H9 (cell line): ENCODE measurements around the gene ZRANB1. TPM values are rescaled to one million over a fixed set of nuclear protein-coding genes. Genes with fewer than 3 reads are reported as not detected.
A peak's percentile ranks its signal among the peaks of the same experiment; 100 is the strongest.

Experiments
- DNase-seq: peaks from one replicate; pipeline ENCODE4 v3.0.0-alpha.2; 2017
- H2AFZ ChIP-seq: one replicate; pipeline ENCODE4 v1.6.1; 2013; ENCODE audit warnings: mild to moderate bottlenecking, low read length, control low read depth, moderate library complexity
- H2AK5ac ChIP-seq: 2 replicates; pipeline ENCODE4 v1.6.1; 2013; ENCODE audit warnings: low read length, control low read depth, mixed read lengths; ENCODE audit not compliant: insufficient read length
- H2BK120ac ChIP-seq: one replicate; pipeline ENCODE4 v1.6.1; 2013; ENCODE audit warnings: low read depth, mild to moderate bottlenecking, low read length, control low read depth, inconsistent platforms; ENCODE audit not compliant: poor library complexity, severe bottlenecking
- H2BK12ac ChIP-seq: 2 replicates; pipeline ENCODE4 v1.6.1; 2013; ENCODE audit warnings: low read length, control low read depth, mixed read lengths, low read depth; ENCODE audit not compliant: insufficient read length
- H2BK15ac ChIP-seq: 2 replicates; pipeline ENCODE4 v1.6.1; 2013; ENCODE audit warnings: low read depth, low read length, control low read depth
- H2BK20ac ChIP-seq: one replicate; pipeline ENCODE4 v1.6.1; 2013; ENCODE audit warnings: low read depth, mild to moderate bottlenecking, low read length, control low read depth, inconsistent platforms; ENCODE audit not compliant: poor library complexity, severe bottlenecking
- H2BK5ac ChIP-seq: 2 replicates; pipeline ENCODE4 v1.6.1; 2013; ENCODE audit warnings: low read length, control low read depth, mixed read lengths; ENCODE audit not compliant: insufficient read length
- H3K14ac ChIP-seq: 2 replicates; pipeline ENCODE4 v1.6.1; 2013; ENCODE audit warnings: low read length, control low read depth; ENCODE audit not compliant: insufficient read depth
- H3K18ac ChIP-seq: 2 replicates; pipeline ENCODE4 v1.6.1; 2013; ENCODE audit warnings: low read depth, mild to moderate bottlenecking, mixed read lengths, low read length, control low read depth; ENCODE audit not compliant: insufficient read length
- H3K23ac ChIP-seq: 2 replicates; pipeline ENCODE4 v1.6.1; 2013; ENCODE audit warnings: low read length, control low read depth, mixed read lengths, low read depth; ENCODE audit not compliant: insufficient read length
- H3K23me2 ChIP-seq: 2 replicates; pipeline ENCODE4 v1.6.1; 2013; ENCODE audit warnings: low read depth, mild to moderate bottlenecking, mixed read lengths, low read length, control low read depth; ENCODE audit not compliant: insufficient read length, poor library complexity, severe bottlenecking
- H3K27ac ChIP-seq: 2 replicates; pipeline ENCODE4 v1.5.1; 2013; ENCODE audit warnings: low read length, control low read depth, mixed read lengths, low read depth; ENCODE audit not compliant: insufficient read length
- H3K27me3 ChIP-seq: 2 replicates; pipeline ENCODE4 v1.6.1; 2013; ENCODE audit warnings: low read length, control low read depth, inconsistent platforms; ENCODE audit not compliant: insufficient read depth
- H3K4ac ChIP-seq: 2 replicates; pipeline ENCODE4 v1.6.1; 2013; ENCODE audit warnings: low read depth, mild to moderate bottlenecking, control low read depth, inconsistent platforms, low read length, moderate library complexity
- H3K4me1 ChIP-seq: 2 replicates; pipeline ENCODE4 v1.6.1; 2013; ENCODE audit warnings: low read length, control low read depth, inconsistent platforms; ENCODE audit not compliant: insufficient read depth
- H3K4me2 ChIP-seq: 2 replicates; pipeline ENCODE4 v1.6.1; 2013; ENCODE audit warnings: low read length, control low read depth, mixed read lengths; ENCODE audit not compliant: insufficient read length, insufficient read depth
- H3K56ac ChIP-seq: 2 replicates; pipeline ENCODE4 v1.6.1; 2013; ENCODE audit warnings: low read depth, mild to moderate bottlenecking, mixed read lengths, low read length, control low read depth; ENCODE audit not compliant: insufficient read length
- H3K79me1 ChIP-seq: 2 replicates; pipeline ENCODE4 v1.6.1; 2013; ENCODE audit warnings: low read depth, mild to moderate bottlenecking, moderate library complexity, low read length, control low read depth, inconsistent platforms; ENCODE audit not compliant: insufficient read depth, poor library complexity, severe bottlenecking
- H3K79me2 ChIP-seq: 2 replicates; pipeline ENCODE4 v1.6.1; 2013; ENCODE audit warnings: low read length, control low read depth, inconsistent platforms; ENCODE audit not compliant: insufficient read depth
- H3K9ac ChIP-seq: 2 replicates; pipeline ENCODE4 v1.6.1; 2013; ENCODE audit warnings: low read length, control low read depth, mixed read lengths; ENCODE audit not compliant: insufficient read length; ENCODE audit errors: extremely low read depth
- H3K9me3 ChIP-seq: one replicate; pipeline ENCODE4 v1.6.1; 2013; ENCODE audit warnings: low read depth, low read length, inconsistent platforms; ENCODE audit not compliant: control insufficient read depth
- H3T11ph ChIP-seq: one replicate; pipeline ENCODE4 v1.6.1; 2013; ENCODE audit warnings: mild to moderate bottlenecking, low read length, control low read depth, inconsistent platforms
- H4K20me1 ChIP-seq: one replicate; pipeline ENCODE4 v1.6.1; 2013; ENCODE audit not compliant: control insufficient read depth, insufficient read length, insufficient read depth
- H4K5ac ChIP-seq: 2 replicates; pipeline ENCODE4 v1.6.1; 2013; ENCODE audit warnings: low read depth, mild to moderate bottlenecking, mixed read lengths, low read length, control low read depth; ENCODE audit not compliant: insufficient read length
- H4K8ac ChIP-seq: replicated peaks from 2 replicates; pipeline ENCODE4 v1.6.1; 2013; ENCODE audit warnings: low read length, control low read depth, mixed read lengths, low read depth; ENCODE audit not compliant: insufficient read length
- H4K91ac ChIP-seq: 2 replicates; pipeline ENCODE4 v1.6.1; 2013; ENCODE audit warnings: low read depth, mild to moderate bottlenecking, moderate library complexity, mixed read lengths, low read length, control low read depth; ENCODE audit not compliant: insufficient read length
- H3K27ac Mint-ChIP-seq, 3 experiments: 2 replicates in 2 of 3; 3 replicates in 1 of 3; pipeline ENCODE4 v1.8.0; 2020 to 2021; ENCODE audit warnings: mixed read lengths in 3 of 3, mild to moderate bottlenecking in 1 of 3, moderate library complexity in 1 of 3
- H3K27me3 Mint-ChIP-seq: 2 replicates; pipeline ENCODE4 v1.8.0; 2021; ENCODE audit warnings: low read depth, mild to moderate bottlenecking, moderate library complexity, mixed read lengths
- H3K36me3 Mint-ChIP-seq, 3 experiments: 2 replicates in 2 of 3; 3 replicates in 1 of 3; pipeline ENCODE4 v1.8.0; 2020 to 2021; ENCODE audit warnings: low read depth in 3 of 3, mixed read lengths in 3 of 3; ENCODE audit not compliant: insufficient read depth in 1 of 3
- H3K4me1 Mint-ChIP-seq, 2 experiments: 2 replicates each; pipeline ENCODE4 v1.8.0; 2020; ENCODE audit warnings: mixed read lengths in 2 of 2
- H3K4me3 Mint-ChIP-seq, 2 experiments: 2 replicates in 1 of 2; 3 replicates in 1 of 2; pipeline ENCODE4 v1.8.0; 2020 to 2021; ENCODE audit warnings: mild to moderate bottlenecking in 2 of 2, mixed read lengths in 2 of 2, moderate library complexity in 1 of 2
- H3K9me3 Mint-ChIP-seq, 2 experiments: 2 replicates in 1 of 2; 3 replicates in 1 of 2; pipeline ENCODE4 v1.8.0; 2020; ENCODE audit warnings: mild to moderate bottlenecking in 2 of 2, mixed read lengths in 2 of 2, moderate library complexity in 1 of 2
- WGBS: extraction: QIAGEN DNeasy Blood & Tissue Kit; methylation state at CpG from one replicate; pipeline ENCODE4 v1.1.7; 2013; ENCODE audit warnings: missing lambda C conversion rate, low lambda C conversion rate, mixed read lengths; ENCODE audit not compliant: insufficient read length; ENCODE audit errors: extremely low coverage; 5-methylcytosine and 5-hydroxymethylcytosine counted together
- total RNA-seq: library from RNA; stranded (reverse); gene quantifications from 2 replicates; pipeline ENCODE4 v1.2.1, GENCODE V29; 2021
- TF ChIP-seq, protein P1 (sequence below): fragments of 200-600 bp; sonication (generic); conservative IDR thresholded peaks from 3 replicates; pipeline ENCODE4 v1.8.0; 2021; ENCODE audit warnings: antibody characterized with exemption, mild to moderate bottlenecking

ZRANB1 gene
- total RNA-seq, 1 experiment from 2014 or later, result 17.4 TPM

DNA sequence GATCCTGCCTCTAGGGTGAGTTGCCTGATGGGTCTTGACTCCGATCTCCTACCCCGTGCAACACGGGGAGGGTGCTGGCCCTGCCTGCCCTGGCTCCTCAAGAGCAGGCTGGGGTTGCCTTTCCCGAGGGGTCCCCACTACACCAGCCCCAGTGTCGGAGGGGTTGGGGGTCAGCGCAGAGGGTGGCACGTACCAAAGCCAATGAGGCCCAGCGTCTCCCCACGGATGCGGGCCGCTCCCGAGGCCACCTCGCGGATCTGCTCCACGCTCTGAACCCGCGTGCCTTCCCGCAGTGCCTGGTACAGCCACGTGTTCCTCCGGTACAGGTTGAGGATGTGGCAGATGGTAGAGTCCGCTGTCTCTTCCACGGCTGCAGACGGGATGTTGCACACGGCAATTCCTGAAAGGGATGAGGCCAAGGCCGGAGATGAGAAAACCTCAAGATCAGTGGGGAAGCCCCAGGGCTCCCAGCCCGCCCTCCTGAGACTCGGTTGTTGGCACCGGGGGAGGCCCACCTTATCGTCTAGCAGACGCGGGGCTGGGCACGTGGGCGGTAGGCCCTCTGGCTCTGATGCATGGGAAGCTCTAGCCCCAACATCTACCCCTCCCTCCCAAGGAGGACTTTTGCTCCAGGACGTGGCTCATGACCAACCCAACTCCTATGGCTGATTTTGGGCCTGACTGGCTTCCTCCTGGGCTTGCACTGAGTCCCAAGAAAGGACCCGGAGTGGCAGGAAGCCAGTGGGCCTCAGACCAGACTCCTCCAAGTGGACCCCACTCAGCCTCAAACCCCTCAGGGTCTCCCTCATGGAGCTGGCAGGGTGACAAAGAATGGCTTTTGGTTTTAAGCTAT, 56.1 kb downstream of the ZRANB1 start:
- H2BK15ac ChIP-seq, result no peak overlapping the region
- H2BK5ac ChIP-seq, result no peak overlapping the region
- no peak overlapping the region for H3K4me2 ChIP-seq
- H3K23ac ChIP-seq, result no peak overlapping the region
- no peak overlapping the region for H2AFZ ChIP-seq
- WGBS, result no CpG with 5 or more reads among the region's 35 CpGs
- Mint-ChIP-seq H3K36me3 (peaks cover 55 to 99% (median 85%) of the 10 kb centered on the region in 3 experiments), H3K27ac (peak overlapping the region in 1 of 3 experiments; percentile 78; a peak in 2 of 7 replicates), H3K4me3 (no peak overlapping the region), H3K27me3 (peaks cover 4% of the 10 kb centered on the region; the same call in 1 of the 2 replicates), H3K4me1 (no peaks in the 10 kb centered on the region), H3K9me3 (no peaks in the 10 kb centered on the region)
- H3K27me3 ChIP-seq, result no peaks in the 10 kb centered on the region
- H3K79me1 ChIP-seq, result peaks cover 3% of the 10 kb centered on the region
- no peaks in the 10 kb centered on the region for H3K4me1 ChIP-seq
- H4K20me1 ChIP-seq, result no peaks in the 10 kb centered on the region
- no peak overlapping the region for H4K91ac ChIP-seq
- no peak overlapping the region for H2BK20ac ChIP-seq
- H3K27ac ChIP-seq, result no peak overlapping the region
- DNase-seq, result peak; percentile 18
- H3K9ac ChIP-seq, result no peak overlapping the region
- no peak overlapping the region for H2AK5ac ChIP-seq
- no peaks in the 10 kb centered on the region for H3K23me2 ChIP-seq
- no peak overlapping the region for H3T11ph ChIP-seq
- H3K4ac ChIP-seq, result no peak overlapping the region
- H3K79me2 ChIP-seq, result no peaks in the 10 kb centered on the region
- H3K9me3 ChIP-seq, result no peaks in the 10 kb centered on the region
- H3K14ac ChIP-seq, result no peak overlapping the region
- no peak overlapping the region for H2BK12ac ChIP-seq
- TF ChIP-seq, protein P1, sequence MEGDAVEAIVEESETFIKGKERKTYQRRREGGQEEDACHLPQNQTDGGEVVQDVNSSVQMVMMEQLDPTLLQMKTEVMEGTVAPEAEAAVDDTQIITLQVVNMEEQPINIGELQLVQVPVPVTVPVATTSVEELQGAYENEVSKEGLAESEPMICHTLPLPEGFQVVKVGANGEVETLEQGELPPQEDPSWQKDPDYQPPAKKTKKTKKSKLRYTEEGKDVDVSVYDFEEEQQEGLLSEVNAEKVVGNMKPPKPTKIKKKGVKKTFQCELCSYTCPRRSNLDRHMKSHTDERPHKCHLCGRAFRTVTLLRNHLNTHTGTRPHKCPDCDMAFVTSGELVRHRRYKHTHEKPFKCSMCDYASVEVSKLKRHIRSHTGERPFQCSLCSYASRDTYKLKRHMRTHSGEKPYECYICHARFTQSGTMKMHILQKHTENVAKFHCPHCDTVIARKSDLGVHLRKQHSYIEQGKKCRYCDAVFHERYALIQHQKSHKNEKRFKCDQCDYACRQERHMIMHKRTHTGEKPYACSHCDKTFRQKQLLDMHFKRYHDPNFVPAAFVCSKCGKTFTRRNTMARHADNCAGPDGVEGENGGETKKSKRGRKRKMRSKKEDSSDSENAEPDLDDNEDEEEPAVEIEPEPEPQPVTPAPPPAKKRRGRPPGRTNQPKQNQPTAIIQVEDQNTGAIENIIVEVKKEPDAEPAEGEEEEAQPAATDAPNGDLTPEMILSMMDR, result no peak
- H2BK120ac ChIP-seq, result no peak overlapping the region
- no peak overlapping the region for H3K18ac ChIP-seq
- no peak overlapping the region for H4K5ac ChIP-seq
- no peak overlapping the region for H3K56ac ChIP-seq
- no peak overlapping the region for H4K8ac ChIP-seq
